GM10266 (cell line): ENCODE results near the gene HOXD4.

Experiments
- DNase-seq: peaks from one replicate; pipeline ENCODE4 v3.0.0; 2012; ENCODE audit errors: extremely low spot score
- CTCF ChIP-seq: IDR thresholded peaks from 2 replicates; pipeline ENCODE4 v1.5.1; 2012; ENCODE audit warnings: mild to moderate bottlenecking, low read depth; ENCODE audit not compliant: control insufficient read depth, insufficient read depth; ENCODE audit errors: missing control alignments

The HOXD4 gene

GRCh38 chr2:176152350-176153181 lies 1.2 kb downstream of the HOXD4 start:
- TF ChIP-seq CTCF = no peak

DNA sequence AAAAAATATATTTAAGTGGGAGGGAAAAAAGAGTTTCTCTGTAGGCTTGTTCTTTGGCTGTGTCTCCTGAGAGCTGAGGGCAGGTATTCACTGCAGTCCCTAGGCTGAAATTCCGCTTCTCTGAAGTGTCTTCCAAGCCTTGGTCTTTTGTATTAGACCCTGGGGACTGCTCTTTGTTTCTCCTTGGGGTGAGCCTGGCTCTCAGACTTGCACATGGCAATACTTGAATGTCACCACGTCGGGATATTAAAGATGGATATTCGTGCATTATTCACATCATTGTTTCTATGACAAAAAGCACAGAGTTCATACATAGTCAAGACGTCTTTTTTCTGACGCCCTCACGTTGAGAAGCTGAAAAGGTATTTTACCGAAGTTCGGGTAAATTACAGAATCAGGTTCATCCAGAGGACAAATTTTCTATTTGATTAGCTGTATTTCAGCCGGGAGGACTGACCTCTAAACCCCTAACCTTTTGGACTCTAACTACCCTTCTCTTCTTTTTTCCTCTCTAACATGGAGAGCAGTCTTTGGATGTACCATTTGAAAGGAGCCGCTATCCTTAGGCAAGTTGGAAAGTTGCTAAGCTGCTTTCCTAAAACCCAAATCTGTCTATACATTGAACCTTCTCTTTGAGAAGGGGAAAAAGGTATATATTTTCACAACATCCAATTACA lies 3.4 kb downstream of the HOXD4 start:
- no peak for DNase-seq
- no peak for TF ChIP-seq CTCF

More at GRCh38 chr2:176152350-176153181, 1.2 kb downstream of the HOXD4 start:
- no peak for DNase-seq

GRCh38 chr2:176155356-176156044 lies 4.2 kb downstream of the HOXD4 start:
- DNase-seq = no peak
- TF ChIP-seq CTCF = no peak

- no peak for TF ChIP-seq CTCF
- DNase-seq = no peak
These were observed 5.0 kb downstream of the HOXD4 start for GRCh38 chr2:176156301-176156806.

- no peak for DNase-seq
- TF ChIP-seq CTCF = no peak
These were observed 5.6 kb downstream of the HOXD4 start, which contains the start of gene HOXD3 for GRCh38 chr2:176156807-176157498. Gene HOXD3 (plus strand): TSS chr2:176157307. CDS start chr2:176169115, 11,808 bp downstream.

DNA sequence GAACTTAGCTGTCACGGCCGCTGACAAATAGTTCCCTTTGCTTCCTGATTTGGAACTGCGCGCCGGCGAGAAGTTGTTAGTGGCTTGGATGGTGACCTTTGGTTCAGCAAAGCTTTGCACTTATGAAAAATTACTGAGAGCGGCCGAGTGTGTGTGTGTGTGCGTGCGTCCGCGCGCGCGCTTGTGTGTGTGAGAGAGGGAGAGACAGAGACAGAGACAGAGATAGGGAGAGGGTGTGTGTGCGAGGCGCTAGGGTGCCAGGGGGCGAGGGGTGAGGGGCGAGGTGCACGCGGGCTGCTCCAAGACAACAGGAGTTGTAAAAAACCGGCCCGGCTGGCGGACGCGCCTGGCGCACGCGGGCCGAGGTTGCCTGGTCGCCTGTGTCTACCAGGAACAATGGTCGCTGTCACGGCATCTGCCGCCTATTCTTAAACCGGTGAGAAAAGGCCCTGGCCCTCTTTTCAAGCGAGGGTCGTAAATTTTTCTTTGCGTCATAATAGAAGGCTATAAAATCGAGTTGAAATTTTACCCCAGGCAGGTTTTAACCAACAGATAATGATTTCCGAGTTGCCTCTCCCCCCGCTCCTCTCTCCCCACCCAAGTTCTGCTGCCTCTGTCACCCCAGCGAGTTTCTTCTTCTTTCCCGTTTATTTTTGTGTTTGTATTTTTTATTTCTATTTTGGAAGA lies 6.3 kb downstream of the HOXD4 start:
- no peak for TF ChIP-seq CTCF
- DNase-seq = no peak
